Loucy (cell line): ENCODE measurements around the gene SPOP.

Experiments used
- H2AFZ ChIP-seq: fragments of 200-600 bp; sonication (generic); 2 replicates; pipeline ENCODE4 v1.6.0; 2016; ENCODE audit warnings: antibody characterized with exemption, mild to moderate bottlenecking, low read length, moderate library complexity
- H3F3A ChIP-seq: fragments of 200-600 bp; 2 replicates; pipeline ENCODE4 v1.6.0; 2016; ENCODE audit warnings: antibody characterized with exemption, low read depth, mild to moderate bottlenecking
- H3K27me3 ChIP-seq: fragments of 200-600 bp; sonication (generic); 2 replicates; pipeline ENCODE4 v1.6.1; 2014; ENCODE audit warnings: low read length, mild to moderate bottlenecking; ENCODE audit not compliant: insufficient read depth, poor library complexity, severe bottlenecking
- H3K36me3 ChIP-seq: fragments of 200-600 bp; sonication (generic); 2 replicates; pipeline ENCODE4 v1.6.1; 2016; ENCODE audit warnings: low read length; ENCODE audit not compliant: insufficient read depth
- H3K4me1 ChIP-seq: fragments of 200-600 bp; sonication (generic); 2 replicates; pipeline ENCODE4 v1.5.1; 2014; ENCODE audit warnings: low read length, mild to moderate bottlenecking; ENCODE audit not compliant: insufficient read depth, poor library complexity, severe bottlenecking
- H3K4me2 ChIP-seq: fragments of 200-600 bp; sonication (generic); 2 replicates; pipeline ENCODE4 v1.6.0; 2014; ENCODE audit warnings: antibody characterized with exemption, low read length, low read depth, mild to moderate bottlenecking; ENCODE audit not compliant: poor library complexity, severe bottlenecking
- H3K4me3 ChIP-seq: fragments of 200-600 bp; sonication (generic); 2 replicates; pipeline ENCODE4 v1.5.1; 2014; ENCODE audit warnings: low read length, mild to moderate bottlenecking, mixed read lengths; ENCODE audit not compliant: poor library complexity, severe bottlenecking
- H3K79me2 ChIP-seq: fragments of 200-600 bp; sonication (generic); 2 replicates; pipeline ENCODE4 v1.6.1; 2014; ENCODE audit warnings: low read length; ENCODE audit not compliant: insufficient read depth
- H3K9ac ChIP-seq: fragments of 200-600 bp; sonication (generic); 2 replicates; pipeline ENCODE4 v1.6.0; 2014; ENCODE audit warnings: mild to moderate bottlenecking, low read depth, low read length, moderate library complexity; ENCODE audit not compliant: poor library complexity, severe bottlenecking
- H3K9me2 ChIP-seq: fragments of 200-600 bp; sonication (generic); replicated peaks from 2 replicates; pipeline ENCODE4 v1.6.1; 2016; ENCODE audit warnings: low read depth, low read length, mixed read lengths
- H3K9me3 ChIP-seq: fragments of 200-600 bp; sonication (generic); 2 replicates; pipeline ENCODE4 v1.6.1; 2014; ENCODE audit warnings: mild to moderate bottlenecking, antibody characterized with exemption, low read length, low read depth; ENCODE audit not compliant: insufficient read depth
- H4K20me1 ChIP-seq: fragments of 200-600 bp; sonication (generic); 2 replicates; pipeline ENCODE4 v1.6.0; 2014; ENCODE audit warnings: antibody characterized with exemption, low read length, mild to moderate bottlenecking; ENCODE audit not compliant: insufficient read depth, poor library complexity, severe bottlenecking
- EZH2phosphoT487 ChIP-seq: fragments of 200-600 bp; IDR thresholded peaks from 2 replicates; pipeline ENCODE4 v1.6.1; 2018; ENCODE audit warnings: antibody characterized with exemption, mild to moderate bottlenecking, moderate library complexity, borderline replicate concordance
- TF ChIP-seq, protein P1 (sequence below): fragments of 200-600 bp; sonication (generic); conservative IDR thresholded peaks from 2 replicates; pipeline ENCODE4 v1.5.1; 2014; ENCODE audit warnings: mild to moderate bottlenecking, antibody characterized with exemption, low read length

Gene SPOP

GRCh38 chr17:49574323-49574781 is 103.5 kb downstream of the SPOP start:
- H3K36me3 ChIP-seq: no peaks in the 10 kb centered on the region
- H2AFZ ChIP-seq: no peak overlapping the region
- no peak overlapping the region for H3K4me2 ChIP-seq
- no peaks in the 10 kb centered on the region for H3K4me1 ChIP-seq
- H4K20me1 ChIP-seq: no peaks in the 10 kb centered on the region
- no peaks in the 10 kb centered on the region for H3K9me2 ChIP-seq
- H3K4me3 ChIP-seq: no peak overlapping the region
- no peaks in the 10 kb centered on the region for H3K79me2 ChIP-seq
- H3K9ac ChIP-seq: no peak overlapping the region
- no peaks in the 10 kb centered on the region for H3K9me3 ChIP-seq
- TF ChIP-seq EZH2phosphoT487: no peak
- TF ChIP-seq, protein P1, sequence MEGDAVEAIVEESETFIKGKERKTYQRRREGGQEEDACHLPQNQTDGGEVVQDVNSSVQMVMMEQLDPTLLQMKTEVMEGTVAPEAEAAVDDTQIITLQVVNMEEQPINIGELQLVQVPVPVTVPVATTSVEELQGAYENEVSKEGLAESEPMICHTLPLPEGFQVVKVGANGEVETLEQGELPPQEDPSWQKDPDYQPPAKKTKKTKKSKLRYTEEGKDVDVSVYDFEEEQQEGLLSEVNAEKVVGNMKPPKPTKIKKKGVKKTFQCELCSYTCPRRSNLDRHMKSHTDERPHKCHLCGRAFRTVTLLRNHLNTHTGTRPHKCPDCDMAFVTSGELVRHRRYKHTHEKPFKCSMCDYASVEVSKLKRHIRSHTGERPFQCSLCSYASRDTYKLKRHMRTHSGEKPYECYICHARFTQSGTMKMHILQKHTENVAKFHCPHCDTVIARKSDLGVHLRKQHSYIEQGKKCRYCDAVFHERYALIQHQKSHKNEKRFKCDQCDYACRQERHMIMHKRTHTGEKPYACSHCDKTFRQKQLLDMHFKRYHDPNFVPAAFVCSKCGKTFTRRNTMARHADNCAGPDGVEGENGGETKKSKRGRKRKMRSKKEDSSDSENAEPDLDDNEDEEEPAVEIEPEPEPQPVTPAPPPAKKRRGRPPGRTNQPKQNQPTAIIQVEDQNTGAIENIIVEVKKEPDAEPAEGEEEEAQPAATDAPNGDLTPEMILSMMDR: no peak
- H3K27me3 ChIP-seq: no peaks in the 10 kb centered on the region
- no peaks in the 10 kb centered on the region for H3F3A ChIP-seq

DNA sequence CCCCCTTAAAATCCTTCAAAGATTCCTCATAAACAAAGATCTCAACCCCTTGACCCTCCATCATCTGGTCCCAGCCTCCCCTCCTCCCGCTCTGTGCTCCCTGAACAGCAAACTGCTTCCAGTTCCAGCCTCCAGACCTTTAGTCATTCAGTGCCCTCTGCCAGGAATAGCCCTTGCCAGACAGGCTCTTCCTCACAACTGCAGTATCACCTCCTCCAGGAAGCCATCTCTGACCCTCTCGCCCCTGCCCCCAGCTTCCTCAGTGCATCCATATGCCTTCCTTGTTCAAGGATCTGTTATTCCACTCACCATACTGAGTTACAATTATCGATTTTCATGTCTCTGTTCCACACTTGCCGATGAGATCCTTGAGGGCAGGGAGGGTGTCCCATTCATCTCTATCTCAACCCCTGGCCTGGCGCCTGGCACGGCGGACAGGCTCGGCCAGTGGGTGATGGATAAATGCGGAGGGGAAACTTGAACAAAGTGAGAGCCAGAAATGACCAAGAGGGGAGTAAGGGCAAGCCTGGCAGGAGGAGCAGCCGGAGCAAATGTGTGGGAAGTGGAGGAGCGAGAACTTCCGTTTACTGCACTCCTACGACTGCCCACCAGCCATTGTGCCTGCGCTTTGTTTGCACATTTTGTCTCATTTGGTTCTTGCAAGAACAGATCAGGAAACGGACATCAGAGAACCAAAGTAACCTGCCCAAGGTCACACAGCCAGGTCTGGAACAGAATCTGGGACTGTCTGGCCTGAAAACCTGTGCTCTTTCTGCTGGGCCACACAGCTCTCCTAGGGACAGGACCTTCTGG is 104.2 kb downstream of the SPOP start:
- no peaks in the 10 kb centered on the region for H3K79me2 ChIP-seq
- H4K20me1 ChIP-seq: no peaks in the 10 kb centered on the region
- H3K4me3 ChIP-seq: no peak overlapping the region
- no peaks in the 10 kb centered on the region for H3K36me3 ChIP-seq
- no peak overlapping the region for H3K9ac ChIP-seq
- no peaks in the 10 kb centered on the region for H3K4me1 ChIP-seq
- no peak overlapping the region for H2AFZ ChIP-seq
- no peaks in the 10 kb centered on the region for H3K27me3 ChIP-seq
- H3K9me3 ChIP-seq: no peaks in the 10 kb centered on the region
- H3K4me2 ChIP-seq: no peak overlapping the region
- H3F3A ChIP-seq: no peaks in the 10 kb centered on the region
- no peaks in the 10 kb centered on the region for H3K9me2 ChIP-seq
- TF ChIP-seq, protein P1: no peak
- TF ChIP-seq EZH2phosphoT487: no peak

GRCh38 chr17:49572806-49573420 is 105.0 kb downstream of the SPOP start:
- Histone ChIP-seq H3K79me2 (no peaks in the 10 kb centered on the region), H3K27me3 (no peaks in the 10 kb centered on the region), H3K9ac (no peak overlapping the region), H3K4me2 (no peak overlapping the region), H3K4me3 (no peak overlapping the region), H3K4me1 (no peaks in the 10 kb centered on the region), H3F3A (no peaks in the 10 kb centered on the region), H3K9me3 (no peaks in the 10 kb centered on the region), H3K9me2 (no peaks in the 10 kb centered on the region), H3K36me3 (no peaks in the 10 kb centered on the region), H4K20me1 (no peaks in the 10 kb centered on the region), H2AFZ (no peak overlapping the region)
- TF ChIP-seq EZH2phosphoT487: no peak
- TF ChIP-seq, protein P1: no peak
